ENCODE results near the gene ZNF597. TPM values are rescaled to one million over a fixed set of nuclear protein-coding genes. Genes with fewer than 3 reads are reported as not detected.
A peak's percentile ranks its signal among the peaks of the same experiment; 100 is the strongest.

The ZNF597 gene
- total and polyA plus RNA-seq, 10 donors, result 0.78 to 4.6 (median 3.2) TPM

DNA sequence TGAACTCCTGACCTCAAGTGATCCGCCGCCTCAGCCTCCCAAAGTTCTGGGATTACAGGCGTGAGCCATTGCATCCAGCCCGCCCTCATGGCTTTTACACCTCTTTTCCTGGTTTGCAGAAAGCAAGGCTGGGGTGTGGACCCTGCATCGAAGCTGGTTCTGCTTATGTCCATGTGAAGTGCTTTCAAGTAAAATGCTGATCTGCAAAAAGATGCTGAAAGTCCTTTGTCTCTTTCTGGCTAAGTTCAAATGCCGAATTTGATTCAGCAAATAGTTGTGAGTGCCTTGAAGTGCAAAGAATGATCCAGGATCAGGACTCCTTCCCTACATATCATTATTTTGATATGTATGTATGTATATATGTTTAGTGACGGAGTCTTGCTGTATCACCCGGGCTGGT lies 17.3 kb upstream of the ZNF597 start:
- Histone ChIP-seq H3K4me3 (peak overlapping the region in 1 of 8 donors; percentile 86), H3K36me3 (peaks cover 0 to 21% (median 1%) of the 10 kb centered on the region in 6 donors), H3K4me1 (peaks cover 38 to 92% (median 78%) of the 10 kb centered on the region in 6 donors), H3K27me3 (replicated peaks in 1 of 7) (no peaks in the 10 kb centered on the region), H3K9me3 (no peaks in the 10 kb centered on the region), H3K27ac (peak overlapping the region in 6 of 8 donors; percentile 16 to 99 (median 98))
- DNase-seq, result no peak
- 78 to 83% (median 80%) methylated on average over 8 of the region's 8 CpGs for WGBS, 5 donors
- intact Hi-C loops (cut with DNase I; ENCODE audit: low total_unique reads), result loop anchor here (10.0 kb wide), 1 partner anchor 186 kb away; no protein-coding TSS in a partner anchor
- TF ChIP-seq POLR2A (IDR thresholded peaks at IDR 0.05) (no peak), POLR2AphosphoS5 (IDR thresholded peaks at IDR 0.05) (no peak)
- TF ChIP-seq, protein P1, sequence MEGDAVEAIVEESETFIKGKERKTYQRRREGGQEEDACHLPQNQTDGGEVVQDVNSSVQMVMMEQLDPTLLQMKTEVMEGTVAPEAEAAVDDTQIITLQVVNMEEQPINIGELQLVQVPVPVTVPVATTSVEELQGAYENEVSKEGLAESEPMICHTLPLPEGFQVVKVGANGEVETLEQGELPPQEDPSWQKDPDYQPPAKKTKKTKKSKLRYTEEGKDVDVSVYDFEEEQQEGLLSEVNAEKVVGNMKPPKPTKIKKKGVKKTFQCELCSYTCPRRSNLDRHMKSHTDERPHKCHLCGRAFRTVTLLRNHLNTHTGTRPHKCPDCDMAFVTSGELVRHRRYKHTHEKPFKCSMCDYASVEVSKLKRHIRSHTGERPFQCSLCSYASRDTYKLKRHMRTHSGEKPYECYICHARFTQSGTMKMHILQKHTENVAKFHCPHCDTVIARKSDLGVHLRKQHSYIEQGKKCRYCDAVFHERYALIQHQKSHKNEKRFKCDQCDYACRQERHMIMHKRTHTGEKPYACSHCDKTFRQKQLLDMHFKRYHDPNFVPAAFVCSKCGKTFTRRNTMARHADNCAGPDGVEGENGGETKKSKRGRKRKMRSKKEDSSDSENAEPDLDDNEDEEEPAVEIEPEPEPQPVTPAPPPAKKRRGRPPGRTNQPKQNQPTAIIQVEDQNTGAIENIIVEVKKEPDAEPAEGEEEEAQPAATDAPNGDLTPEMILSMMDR (IDR thresholded peaks at IDR 0.05 in 8 of 11, conservative IDR thresholded peaks at IDR 0.05 in 3 of 11), result no peak

DNA sequence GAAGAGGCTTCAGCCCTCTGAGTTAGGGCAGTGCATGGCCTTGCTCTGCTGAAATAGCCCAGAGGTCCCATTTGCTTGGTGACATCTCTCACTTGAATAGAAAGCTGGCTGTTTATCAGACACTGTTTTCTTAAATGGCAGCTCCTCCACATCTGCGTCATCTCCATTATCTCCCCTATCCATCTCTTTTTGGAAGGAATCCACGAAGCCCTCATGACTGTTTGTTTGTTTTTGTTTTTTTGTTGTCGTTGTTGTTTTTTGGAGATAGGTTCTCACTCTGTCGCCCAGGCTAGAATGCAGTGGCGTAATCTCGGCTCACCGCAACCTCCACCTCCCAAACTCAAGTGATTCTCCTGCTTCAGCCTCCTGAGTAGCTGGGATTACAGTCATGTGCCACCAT lies 16.8 kb upstream of the ZNF597 start:
- no peaks in the 10 kb centered on the region for H3K27me3 ChIP-seq (replicated peaks in 1 of 7)
- WGBS, 5 donors, result 80 to 88% (median 85%) methylated on average over 7 of the region's 7 CpGs
- peaks cover 0 to 16% (median 0%) of the 10 kb centered on the region in 6 donors for H3K36me3 ChIP-seq
- H3K4me1 ChIP-seq, result peaks cover 38 to 90% (median 74%) of the 10 kb centered on the region in 6 donors
- no peaks in the 10 kb centered on the region for H3K9me3 ChIP-seq
- no peak for DNase-seq
- H3K27ac ChIP-seq, result peak overlapping the region in 6 of 8 donors; percentile 16 to 99 (median 98)
- H3K4me3 ChIP-seq, result peak overlapping the region in 1 of 8 donors; percentile 86
- intact Hi-C loops (cut with DNase I; ENCODE audit: low total_unique reads), result loop anchor here (10.0 kb wide), 1 partner anchor 185 kb away; no protein-coding TSS in a partner anchor
- TF ChIP-seq POLR2AphosphoS5 (IDR thresholded peaks at IDR 0.05) (no peak), POLR2A (IDR thresholded peaks at IDR 0.05) (no peak)
- TF ChIP-seq, protein P1 (IDR thresholded peaks at IDR 0.05 in 8 of 11, conservative IDR thresholded peaks at IDR 0.05 in 3 of 11), result no peak

DNA sequence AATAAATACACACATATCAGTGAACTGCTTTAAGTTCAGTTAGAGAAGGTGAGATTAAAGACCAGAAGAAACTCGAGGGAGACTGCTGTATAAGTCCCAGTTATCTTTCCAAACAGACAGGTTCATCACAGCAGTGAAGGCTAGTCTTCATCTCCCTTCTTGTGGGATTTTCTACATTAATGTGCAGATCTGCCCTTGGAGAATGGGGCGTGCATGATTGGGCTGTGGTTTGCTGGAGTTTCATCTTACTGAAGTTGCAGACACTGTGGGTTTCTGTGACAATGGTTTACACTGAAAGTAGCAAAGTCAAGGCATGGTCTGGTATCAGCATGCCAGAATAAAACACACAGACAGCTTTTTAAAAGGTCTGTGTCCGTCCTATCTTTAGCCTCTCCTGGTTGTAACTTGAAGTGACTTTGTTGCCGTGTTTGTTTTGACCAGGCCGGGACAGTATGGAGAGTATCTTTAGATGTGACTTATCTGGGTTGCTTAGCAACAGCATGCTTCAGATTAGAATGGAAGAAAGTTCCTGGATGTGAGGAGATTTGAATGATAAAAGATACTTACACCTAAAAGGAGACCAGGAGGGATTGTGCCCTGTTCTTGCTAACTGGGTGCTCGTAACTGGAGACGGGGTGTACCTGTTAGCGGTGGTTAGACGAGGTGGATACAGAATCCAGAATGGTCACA lies 16.2 kb upstream of the ZNF597 start:
- intact Hi-C loops (cut with DNase I; ENCODE audit: low total_unique reads), result loop anchor here (10.0 kb wide), 1 partner anchor 185 kb away; no protein-coding TSS in a partner anchor
- no peak for TF ChIP-seq POLR2AphosphoS5 (IDR thresholded peaks at IDR 0.05)
- TF ChIP-seq, protein P1 (IDR thresholded peaks at IDR 0.05 in 8 of 11, conservative IDR thresholded peaks at IDR 0.05 in 3 of 11), result no peak
- TF ChIP-seq POLR2A (IDR thresholded peaks at IDR 0.05), result no peak
- peaks cover 36 to 84% (median 69%) of the 10 kb centered on the region in 6 donors for H3K4me1 ChIP-seq
- no peaks in the 10 kb centered on the region for H3K9me3 ChIP-seq
- DNase-seq, result no peak
- H3K36me3 ChIP-seq, result peaks cover 0 to 11% (median 0%) of the 10 kb centered on the region in 6 donors
- peak overlapping the region in 7 of 8 donors; percentile 96 to 99 (median 98) for H3K27ac ChIP-seq
- WGBS, 5 donors, result 67 to 76% (median 72%) methylated on average over 9 of the region's 9 CpGs
- peak overlapping the region in 7 of 8 donors; percentile 4 to 87 (median 68) for H3K4me3 ChIP-seq
- no peaks in the 10 kb centered on the region for H3K27me3 ChIP-seq (replicated peaks in 1 of 7)

DNA sequence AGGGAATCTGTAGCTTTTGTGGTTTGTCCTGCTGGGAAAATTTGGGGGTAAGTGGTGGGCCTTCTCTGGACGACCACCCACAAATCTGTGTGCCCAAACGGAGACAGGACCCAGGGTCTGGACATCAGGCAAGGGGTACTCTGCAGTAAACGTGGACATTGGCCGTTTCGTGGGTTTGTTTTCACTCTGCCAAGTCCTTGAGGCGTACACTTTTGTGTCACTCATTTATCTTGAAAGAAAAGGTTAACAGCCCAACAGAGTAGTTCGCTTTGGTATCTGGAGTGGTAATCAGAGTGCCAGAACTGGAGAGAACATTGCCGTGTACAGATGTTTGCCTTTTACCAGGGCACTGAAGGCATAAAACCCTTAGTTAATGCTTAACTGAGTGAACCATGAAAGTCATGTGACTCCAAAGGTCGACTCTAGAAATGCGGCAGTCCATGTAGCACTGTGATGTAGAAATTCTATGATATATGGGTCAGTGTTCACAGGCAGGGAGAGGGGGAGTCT lies 15.6 kb upstream of the ZNF597 start:
- no peaks in the 10 kb centered on the region for H3K27me3 ChIP-seq (replicated peaks in 1 of 7)
- TF ChIP-seq, protein P1 (IDR thresholded peaks at IDR 0.05 in 8 of 11, conservative IDR thresholded peaks at IDR 0.05 in 3 of 11), result no peak
- peaks cover 30 to 77% (median 63%) of the 10 kb centered on the region in 6 donors for H3K4me1 ChIP-seq
- H3K9me3 ChIP-seq, result no peaks in the 10 kb centered on the region
- intact Hi-C loops (cut with DNase I; ENCODE audit: low total_unique reads), result no loop called here
- peaks cover 0 to 11% (median 0%) of the 10 kb centered on the region in 6 donors for H3K36me3 ChIP-seq
- no peak for DNase-seq
- peak overlapping the region; percentile 60 to 87 (median 72) for H3K4me3 ChIP-seq
- peak overlapping the region; percentile 93 to 99 (median 98) for H3K27ac ChIP-seq
- WGBS, 5 donors, result 9 to 13% (median 10%) methylated on average over 10 of the region's 10 CpGs
